Gastrocnemius medialis (tissue), 4 donors: ENCODE data around the gene ALKBH7. TPM values are rescaled to one million over a fixed set of nuclear protein-coding genes. Genes with fewer than 3 reads are reported as not detected.
"Not testable (repeated sequence)": the region's sequence is repeated elsewhere in the genome, so short reads cannot be mapped to it uniquely, and the experiment has no call there.

Experiments used
- ATAC-seq, 2 donors: fragments of 150-250 bp; one replicate each; pipeline ENCODE4 v1.9.1; 2016
- DNase-seq, 2 donors: peaks; one replicate each; pipeline ENCODE4 v3.0.0-alpha.2; 2019
- H3K27ac ChIP-seq, 4 donors: fragments of 200-600 bp; sonication (generic); 1 replicate in 1 of 4; 2 replicates in 3 of 4; pipeline ENCODE4 v1.5.1; 2016 to 2018; ENCODE audit warnings: mild to moderate bottlenecking in 2 of 4, moderate library complexity in 1 of 4
- H3K27me3 ChIP-seq, 3 donors: fragments of 200-600 bp; sonication (generic) in 2 of 3; 1 replicate in 1 of 3; 2 replicates in 2 of 3; pipeline versions ENCODE4 v1.5.1 to v1.6.0; 2016 to 2019; ENCODE audit warnings: mild to moderate bottlenecking in 1 of 3, moderate library complexity in 1 of 3
- H3K36me3 ChIP-seq, 2 donors: fragments of 200-600 bp; sonication (generic) in 1 of 2; one replicate each; pipeline ENCODE4 v1.5.1; 2017 to 2018
- H3K4me1 ChIP-seq, 2 donors: fragments of 200-600 bp; sonication (generic) in 1 of 2; one replicate each; pipeline ENCODE4 v1.5.1; 2016 to 2017; ENCODE audit warnings: mild to moderate bottlenecking in 2 of 2
- H3K4me3 ChIP-seq, 4 donors: fragments of 200-600 bp; sonication (generic) in 3 of 4; 1 replicate in 1 of 4; 2 replicates in 3 of 4; pipeline ENCODE4 v1.5.1; 2016 to 2019; ENCODE audit warnings: mild to moderate bottlenecking in 2 of 4
- H3K9me3 ChIP-seq, 3 donors: fragments of 200-600 bp; sonication (generic) in 2 of 3; 1 replicate in 1 of 3; 2 replicates in 2 of 3; pipeline ENCODE4 v1.5.1; 2016 to 2019
- CTCF ChIP-seq, 5 experiments: fragments of 450-650 bp in 3 of 5; fragments of 200-600 bp in 2 of 5; sonication (generic) in 2 of 5; IDR thresholded peaks in 4 of 5; conservative IDR thresholded peaks in 1 of 5; 1 replicate in 4 of 5; 2 replicates in 1 of 5; pipeline ENCODE4 v1.5.1; 2016 to 2019; ENCODE audit warnings: antibody characterized with exemption in 5 of 5, mild to moderate bottlenecking in 3 of 5, moderate library complexity in 3 of 5
- POLR2A ChIP-seq, 2 donors: fragments of 450-650 bp; IDR thresholded peaks; one replicate each; pipeline ENCODE4 v1.6.1; 2017; ENCODE audit warnings: antibody characterized with exemption in 2 of 2, mild to moderate bottlenecking in 2 of 2, moderate library complexity in 2 of 2
- in situ Hi-C, 4 donors: fragments of 200-750 bp; cut with MboI; loops; one replicate each; pipeline versions ENCODE4 v1.15.0 to v1.8.0; 2017; ENCODE audit warnings: low sequenced_read_pairs in 4 of 4
- intact Hi-C: fragments of 100-400 bp; cut with DNase I; formaldehyde crosslinking; loops from one replicate; pipeline ENCODE4 v1.15.1; 2023; ENCODE audit warnings: low total_unique reads
- total RNA-seq, 4 donors: library from RNA; depleted of rRNA; stranded (reverse); fragments of >200 nt; gene quantifications; one replicate each; pipeline versions ENCODE4 v1.1.0 to v1.2.3, GENCODE V29; 2016

The ALKBH7 gene
- total RNA-seq, 4 donors from 2014 or later = 42.2 to 112 (median 90.4) TPM

DNA sequence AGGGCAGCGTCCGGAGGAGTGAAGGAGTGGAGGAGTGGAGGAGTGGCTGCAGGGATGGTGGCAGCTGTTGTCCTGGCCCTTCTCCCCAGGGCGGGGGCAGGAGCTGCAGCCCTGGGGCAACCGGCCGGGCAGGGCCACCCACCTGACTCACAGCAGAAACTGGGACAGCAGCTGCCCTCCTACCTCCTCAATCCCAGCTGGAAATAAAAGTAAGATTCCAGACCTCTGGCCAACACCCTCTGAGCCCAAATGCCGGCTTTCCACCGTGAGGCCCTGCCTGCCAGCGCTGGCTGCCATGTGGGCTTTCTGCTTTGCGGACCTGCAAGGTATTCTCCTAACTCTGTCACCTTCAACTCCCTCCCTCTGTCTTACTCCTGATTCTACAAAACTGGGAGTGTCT lies 14.6 kb upstream of the ALKBH7 start:
- H3K27ac ChIP-seq = peak overlapping the region; percentile 81 to 88 (median 85)
- no peaks in the 10 kb centered on the region for H3K27me3 ChIP-seq
- TF ChIP-seq CTCF (IDR thresholded peaks at IDR 0.05 in 4 of 5, conservative IDR thresholded peaks at IDR 0.05 in 1 of 5) = no peak
- no peak for TF ChIP-seq POLR2A (IDR thresholded peaks at IDR 0.05)
- H3K9me3 ChIP-seq = no peaks in the 10 kb centered on the region
- in situ Hi-C loops = no loop called here
- intact Hi-C loops = no loop called here
- no peaks in the 10 kb centered on the region for H3K36me3 ChIP-seq
- peaks cover 9 to 11% of the 10 kb centered on the region in 2 donors for H3K4me1 ChIP-seq
- peak; percentile 56 to 68 for DNase-seq
- H3K4me3 ChIP-seq = peak overlapping the region in 1 of 4 donors; percentile 30
- peak; percentile 57 to 65 for ATAC-seq

DNA sequence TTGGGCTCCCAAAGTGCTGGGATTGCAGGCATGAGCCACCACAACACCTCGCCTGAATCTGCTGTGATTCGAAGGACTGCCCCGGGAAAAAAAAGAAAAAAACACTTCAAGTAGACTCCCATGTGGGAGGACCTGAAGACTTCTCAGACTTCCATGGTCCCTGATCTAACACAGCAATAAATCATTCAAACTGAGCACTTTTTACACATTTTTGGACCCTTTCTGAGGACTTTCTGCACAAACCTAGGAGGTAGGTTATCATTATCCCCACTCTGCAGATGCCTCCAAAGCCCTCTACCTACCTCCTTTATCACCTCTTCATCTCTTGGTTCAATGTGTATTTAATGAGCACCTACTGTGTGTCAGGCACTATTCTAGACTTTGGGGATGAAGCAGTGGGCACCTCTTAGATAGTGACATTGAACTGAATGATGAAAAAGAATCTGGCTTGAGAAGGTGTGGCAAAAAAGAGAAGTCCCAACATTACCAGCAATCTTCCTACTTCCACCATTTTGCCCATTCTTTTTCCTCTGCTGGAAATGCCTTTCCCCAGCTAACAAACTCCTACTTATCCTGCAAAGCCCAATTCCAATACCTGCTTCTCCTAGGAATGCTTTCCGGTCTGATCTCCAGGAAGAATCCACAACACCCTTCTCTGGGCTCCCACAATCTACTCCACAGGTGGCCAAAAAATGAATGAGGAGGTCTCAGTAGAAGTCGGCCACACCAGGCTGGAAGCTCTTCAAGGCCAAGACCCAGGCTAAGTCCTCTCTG lies 12.8 kb upstream of the ALKBH7 start:
- no peaks in the 10 kb centered on the region for H3K9me3 ChIP-seq
- no peak overlapping the region for H3K27ac ChIP-seq
- H3K27me3 ChIP-seq = no peaks in the 10 kb centered on the region
- in situ Hi-C loops (no loop called here), intact Hi-C loops (loop anchor here (5.0 kb wide), 1 partner anchor 87 kb away; no protein-coding TSS in a partner anchor)
- H3K4me3 ChIP-seq = no peak overlapping the region
- peaks cover 9 to 11% of the 10 kb centered on the region in 2 donors for H3K4me1 ChIP-seq
- DNase-seq (no peak), ATAC-seq (no peak)
- H3K36me3 ChIP-seq = peaks cover 0 to 14% of the 10 kb centered on the region in 2 donors
- TF ChIP-seq CTCF (IDR thresholded peaks at IDR 0.05 in 4 of 5, conservative IDR thresholded peaks at IDR 0.05 in 1 of 5) = no peak
- TF ChIP-seq POLR2A (IDR thresholded peaks at IDR 0.05) = no peak

DNA sequence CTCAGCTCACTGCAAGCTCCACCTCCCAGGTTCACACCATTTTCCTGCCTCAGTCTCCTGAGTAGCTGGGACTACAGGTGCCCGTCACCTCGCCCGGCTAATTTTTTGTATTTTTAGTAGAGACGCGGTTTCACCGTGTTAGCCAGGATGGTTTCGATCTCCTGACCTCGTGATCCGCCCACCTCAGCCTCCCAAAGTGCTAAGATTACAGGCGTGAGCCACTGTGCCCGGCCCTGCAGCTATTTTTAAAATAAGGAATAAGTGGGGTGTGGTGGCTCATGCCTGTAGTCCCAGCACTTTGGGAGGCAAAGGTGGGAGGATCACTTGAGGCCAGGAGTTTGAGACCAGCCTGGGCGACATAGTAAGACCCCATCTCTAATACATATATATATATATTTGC lies 12.1 kb upstream of the ALKBH7 start:
- H3K27me3 ChIP-seq, in situ Hi-C loops, ATAC-seq, H3K4me3 ChIP-seq, H3K9me3 ChIP-seq, H3K27ac ChIP-seq, DNase-seq: not testable (repeated sequence)
- peaks cover 0 to 21% of the 10 kb centered on the region in 2 donors for H3K36me3 ChIP-seq
- H3K4me1 ChIP-seq = peaks cover 9 to 11% of the 10 kb centered on the region in 2 donors
- intact Hi-C loops = loop anchor here (5.0 kb wide), 1 partner anchor 88 kb away; no protein-coding TSS in a partner anchor

- peaks cover 9 to 11% of the 10 kb centered on the region in 2 donors for H3K4me1 ChIP-seq
- H3K36me3 ChIP-seq = peaks cover 0 to 25% of the 10 kb centered on the region in 2 donors
- in situ Hi-C loops, ATAC-seq, H3K27me3 ChIP-seq, DNase-seq, H3K9me3 ChIP-seq: not testable (repeated sequence)
- peak overlapping the region; percentile 84 to 88 (median 86) for H3K27ac ChIP-seq
- H3K4me3 ChIP-seq = peak overlapping the region; percentile 78 to 87 (median 86)
- intact Hi-C loops = loop anchor here (1.0 to 5.0 kb wide), 4 partner anchors 12 to 99 kb away; no protein-coding TSS in a partner anchor
These were observed 11.8 kb upstream of the ALKBH7 start for GRCh38 chr19:6360857-6361216.

DNA sequence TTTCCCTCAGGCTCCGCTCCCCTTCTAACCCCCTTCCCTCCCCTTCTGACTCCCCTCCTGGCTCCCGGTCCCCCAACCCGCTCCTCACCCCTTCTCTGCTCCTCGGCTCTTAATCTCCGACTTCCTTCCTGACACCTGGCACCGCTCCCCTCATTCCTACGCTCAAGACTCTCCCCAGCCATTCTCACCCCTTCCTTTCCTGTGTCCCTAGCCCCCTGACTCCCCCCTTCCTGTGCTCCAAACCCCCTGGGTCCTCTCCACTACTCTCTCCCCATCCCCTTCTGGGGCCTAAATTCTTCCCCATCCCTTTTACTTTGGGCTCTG lies 10.6 kb upstream of the ALKBH7 start:
- H3K27me3 ChIP-seq = no peaks in the 10 kb centered on the region
- no peak for TF ChIP-seq CTCF (IDR thresholded peaks at IDR 0.05 in 4 of 5, conservative IDR thresholded peaks at IDR 0.05 in 1 of 5)
- no peak for TF ChIP-seq POLR2A (IDR thresholded peaks at IDR 0.05)
- peak overlapping the region; percentile 84 to 88 (median 86) for H3K27ac ChIP-seq
- H3K4me3 ChIP-seq = peak overlapping the region; percentile 78 to 87 (median 86)
- ATAC-seq = no peak
- H3K36me3 ChIP-seq = peaks cover 0 to 36% of the 10 kb centered on the region in 2 donors
- peaks cover 9 to 11% of the 10 kb centered on the region in 2 donors for H3K4me1 ChIP-seq
- intact Hi-C loops (loop anchor here (5.0 kb wide), 1 partner anchor 90 kb away; no protein-coding TSS in a partner anchor), in situ Hi-C loops (no loop called here)
- DNase-seq = no peak
- no peaks in the 10 kb centered on the region for H3K9me3 ChIP-seq
